Dermis lymphatic vessel endothelial cell (primary cell): ENCODE data around the gene KIAA0319L. TPM values are rescaled to one million over a fixed set of nuclear protein-coding genes. Genes with fewer than 3 reads are reported as not detected.

ENCODE experiments used
- total RNA-seq: library from RNA; depleted of rRNA; stranded (reverse); fragments of >200 nt; gene quantifications from 2 replicates; pipeline ENCODE4 v1.2.1, GENCODE V29; 2014

Gene KIAA0319L
- 44.5 and 45.7 TPM in 2 replicates for total RNA-seq

GRCh38 chr1:35557118-35557610 lies at the start of gene KIAA0319L:
TSS of gene KIAA0319L (minus strand) at chr1:35557403. CDS start at chr1:35554491, 2,912 bp downstream.

GRCh38 chr1:35573198-35574124 lies 16.3 kb upstream of the KIAA0319L start, which contains the start of gene TFAP2E:
TSS of gene TFAP2E (plus strand) at chr1:35573314. CDS start at chr1:35573578, 264 bp downstream.

GRCh38 chr1:35557611-35558373 lies 589 bp upstream of the KIAA0319L start, which contains the start of gene NCDN:
TSS of gene NCDN (plus strand) at chr1:35557799. CDS start at chr1:35558191, 392 bp downstream.

Other genes starting within 250 kb of the KIAA0319L start
- gene NCDN, start 396 bp upstream of the KIAA0319L start, total RNA-seq: 7.9 and 12.8 TPM in 2 replicates
- 0.22 and 0.26 TPM in 2 replicates for gene TFAP2E, start 15.9 kb upstream of the KIAA0319L start, total RNA-seq
- 15.6 and 17.4 TPM in 2 replicates for gene PSMB2, start 84.1 kb upstream of the KIAA0319L start, total RNA-seq
- 16.7 and 19.3 TPM in 2 replicates for gene C1orf216, start 161.5 kb upstream of the KIAA0319L start, total RNA-seq
- gene CLSPN, start 212.6 kb upstream of the KIAA0319L start, total RNA-seq: 3.7 and 4.0 TPM in 2 replicates